Ascending aorta (tissue), 2 donors: ENCODE data around the gene ZFYVE16. TPM values are rescaled to one million over a fixed set of nuclear protein-coding genes. Genes with fewer than 3 reads are reported as not detected.

Experiments
- DNase-seq, 2 donors: peaks; one replicate each; pipeline ENCODE4 v3.0.0-alpha.2; 2019; ENCODE audit warnings: low spot score in 2 of 2
- H3K27ac ChIP-seq, 2 donors: fragments of 200-600 bp; sonication (generic); one replicate each; pipeline ENCODE4 v1.5.1; 2016 to 2017; ENCODE audit warnings: mild to moderate bottlenecking in 1 of 2
- H3K27me3 ChIP-seq: fragments of 200-600 bp; sonication (generic); one replicate; pipeline ENCODE4 v1.5.1; 2017
- H3K36me3 ChIP-seq, 2 donors: fragments of 200-600 bp; sonication (generic); one replicate each; pipeline ENCODE4 v1.5.1; 2016
- H3K4me1 ChIP-seq, 2 donors: fragments of 200-600 bp; sonication (generic); one replicate each; pipeline ENCODE4 v1.5.1; 2016 to 2017; ENCODE audit warnings: mild to moderate bottlenecking in 1 of 2
- H3K4me3 ChIP-seq, 2 donors: fragments of 200-600 bp; sonication (generic); one replicate each; pipeline ENCODE4 v1.5.1; 2016 to 2017; ENCODE audit warnings: mild to moderate bottlenecking in 1 of 2
- H3K9me3 ChIP-seq, 2 donors: fragments of 200-600 bp; sonication (generic); one replicate each; pipeline ENCODE4 v1.5.1; 2016
- CTCF ChIP-seq, 3 experiments: fragments of 200-600 bp in 2 of 3; fragments of 450-650 bp in 1 of 3; sonication (generic) in 2 of 3; IDR thresholded peaks; one replicate each; pipeline ENCODE4 v1.5.1; 2016 to 2019; ENCODE audit warnings: antibody characterized with exemption in 3 of 3, mild to moderate bottlenecking in 1 of 3, moderate library complexity in 1 of 3
- intact Hi-C: fragments of 100-400 bp; cut with DNase I; formaldehyde crosslinking; loops from one replicate; pipeline ENCODE4 v1.15.1; 2023
- total RNA-seq: library from RNA; depleted of rRNA; stranded (reverse); fragments of >200 nt; gene quantifications from one replicate; pipeline ENCODE4 v1.1.0, GENCODE V29; 2016

ZFYVE16 gene
- total RNA-seq, 1 donor from 2014 or later, result 10.0 TPM

DNA sequence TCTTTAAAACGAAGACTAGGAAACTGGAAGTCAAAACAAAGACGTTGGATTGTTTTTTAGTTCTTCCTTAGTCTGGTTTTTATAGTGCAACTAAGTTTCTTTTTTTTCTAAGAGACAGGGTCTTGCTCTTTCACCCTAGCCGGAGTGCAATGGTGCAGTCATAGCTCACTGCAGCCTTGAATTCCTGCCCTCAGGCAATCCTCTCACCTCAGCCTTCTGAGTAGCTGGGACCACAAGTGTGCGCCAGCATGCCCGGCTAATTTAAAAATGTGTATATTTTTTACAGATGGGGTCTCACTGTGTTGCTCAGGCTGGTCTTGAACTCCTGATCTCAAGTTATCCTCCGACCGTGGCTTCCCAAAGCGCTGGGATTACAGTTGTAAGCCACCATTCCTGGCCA is 27.6 kb downstream of the ZFYVE16 start:
- Histone ChIP-seq H3K36me3 (peaks cover 11 to 29% of the 10 kb centered on the region in 2 donors), H3K9me3 (peaks cover 0 to 7% of the 10 kb centered on the region in 2 donors), H3K4me1 (no peaks in the 10 kb centered on the region), H3K4me3 (no peak overlapping the region), H3K27me3 (no peaks in the 10 kb centered on the region), H3K27ac (no peak overlapping the region)
- no peak for DNase-seq
- intact Hi-C loops, result no loop called here
- TF ChIP-seq CTCF (IDR thresholded peaks at IDR 0.05), result no peak

- no peak overlapping the region for H3K27ac ChIP-seq
- H3K4me3 ChIP-seq, result no peak overlapping the region
- H3K27me3 ChIP-seq, result no peaks in the 10 kb centered on the region
- DNase-seq, result no peak
- intact Hi-C loops, result no loop called here
- no peaks in the 10 kb centered on the region for H3K9me3 ChIP-seq
- TF ChIP-seq CTCF (IDR thresholded peaks at IDR 0.05), result no peak
- peaks cover 11 to 33% of the 10 kb centered on the region in 2 donors for H3K36me3 ChIP-seq
- no peaks in the 10 kb centered on the region for H3K4me1 ChIP-seq
Measured at GRCh38 chr5:80437326-80437725, 29.5 kb downstream of the ZFYVE16 start.

- no peak for TF ChIP-seq CTCF (IDR thresholded peaks at IDR 0.05)
- intact Hi-C loops, result no loop called here
Measured at GRCh38 chr5:80438739-80439138, 30.9 kb downstream of the ZFYVE16 start.

DNA sequence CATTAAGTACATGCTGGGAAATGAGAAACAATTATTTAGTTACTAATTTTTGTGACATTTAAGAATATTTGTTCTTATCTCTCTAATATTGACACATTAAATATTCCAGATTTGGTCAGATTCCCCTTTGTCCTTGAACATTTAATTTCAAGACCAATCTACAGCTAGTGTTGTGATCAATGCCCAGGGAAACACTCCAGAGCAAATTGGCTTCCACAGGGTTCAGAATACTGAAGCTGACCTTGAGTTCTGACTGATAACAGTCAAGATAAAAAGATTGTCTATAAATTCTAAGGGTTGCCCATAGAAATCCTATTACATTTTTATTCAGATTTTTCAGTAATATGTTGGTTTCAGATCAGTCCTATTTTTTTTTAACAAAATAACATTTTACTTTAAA is 31.3 kb downstream of the ZFYVE16 start:
- no peak for DNase-seq
- Histone ChIP-seq H3K27me3 (no peaks in the 10 kb centered on the region), H3K27ac (no peak overlapping the region), H3K4me1 (no peaks in the 10 kb centered on the region), H3K36me3 (peaks cover 19 to 39% of the 10 kb centered on the region in 2 donors), H3K4me3 (no peak overlapping the region), H3K9me3 (no peaks in the 10 kb centered on the region)
- intact Hi-C loops, result no loop called here
- TF ChIP-seq CTCF (IDR thresholded peaks at IDR 0.05), result no peak

More at GRCh38 chr5:80438739-80439138, 30.9 kb downstream of the ZFYVE16 start:
- H3K9me3 ChIP-seq, result no peaks in the 10 kb centered on the region
- no peak overlapping the region for H3K4me3 ChIP-seq
- no peaks in the 10 kb centered on the region for H3K4me1 ChIP-seq
- peaks cover 18 to 39% of the 10 kb centered on the region in 2 donors for H3K36me3 ChIP-seq
- H3K27me3 ChIP-seq, result no peaks in the 10 kb centered on the region
- DNase-seq, result no peak
- no peak overlapping the region for H3K27ac ChIP-seq

- Histone ChIP-seq H3K27me3 (no peaks in the 10 kb centered on the region), H3K4me1 (no peaks in the 10 kb centered on the region), H3K27ac (no peak overlapping the region), H3K36me3 (peaks cover 18 to 41% of the 10 kb centered on the region in 2 donors), H3K9me3 (no peaks in the 10 kb centered on the region), H3K4me3 (no peak overlapping the region)
- DNase-seq, result no peak
- intact Hi-C loops, result no loop called here
- no peak for TF ChIP-seq CTCF (IDR thresholded peaks at IDR 0.05)
Measured at GRCh38 chr5:80442742-80443141, 34.9 kb downstream of the ZFYVE16 start.

DNA sequence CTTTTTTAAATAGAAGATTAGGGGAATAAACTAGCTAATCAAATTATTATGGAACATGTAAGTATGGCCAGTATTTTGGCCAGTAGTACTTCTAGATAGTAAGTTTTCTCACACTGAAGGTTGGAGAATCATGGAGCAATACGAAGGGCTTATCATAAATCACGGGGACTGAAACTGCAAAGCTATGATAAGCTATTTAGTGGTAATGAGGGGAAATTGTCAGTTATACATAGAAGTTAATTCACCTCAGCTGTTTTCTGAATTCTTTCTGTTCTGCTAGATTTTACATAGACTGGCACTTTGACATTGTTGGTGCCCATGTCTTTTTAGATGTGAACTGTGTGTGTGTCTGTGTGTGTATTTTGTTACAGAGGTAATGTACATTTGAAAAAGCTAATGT is 45.5 kb downstream of the ZFYVE16 start:
- no peak for TF ChIP-seq CTCF (IDR thresholded peaks at IDR 0.05)
- no peak overlapping the region for H3K27ac ChIP-seq
- intact Hi-C loops, result no loop called here
- H3K9me3 ChIP-seq, result no peaks in the 10 kb centered on the region
- H3K4me1 ChIP-seq, result no peaks in the 10 kb centered on the region
- peaks cover 22 to 26% of the 10 kb centered on the region in 2 donors for H3K36me3 ChIP-seq
- H3K27me3 ChIP-seq, result no peaks in the 10 kb centered on the region
- no peak overlapping the region for H3K4me3 ChIP-seq
- DNase-seq, result no peak
